Measurements from ENCODE around the gene IL16.

The IL16 gene

DNA sequence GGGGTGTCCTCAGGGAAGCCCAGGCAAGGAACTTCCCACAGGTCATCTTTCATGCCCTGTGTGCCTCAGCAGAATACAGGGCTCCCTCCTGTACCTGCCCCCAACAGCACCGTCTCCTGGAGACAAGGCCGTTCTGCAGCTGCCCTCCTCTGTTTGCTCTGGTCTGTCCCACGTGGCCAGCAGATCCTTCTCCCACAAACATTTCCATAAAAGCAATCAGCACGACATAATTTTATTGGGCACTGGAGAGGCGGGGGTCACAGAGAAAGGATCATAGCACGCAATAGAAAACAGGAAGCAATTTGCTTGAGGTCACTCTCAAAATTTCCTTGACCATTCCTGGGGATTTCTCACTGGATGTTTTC is 97.8 kb downstream of the IL16 start:
- no peak for DNase-seq (ENCODE audit: low read depth)

GRCh38 chr15:81295486-81296121 is 98.9 kb downstream of the IL16 start:
- no peak for DNase-seq (ENCODE audit: low read depth)

GRCh38 chr15:81296186-81296585 is 99.5 kb downstream of the IL16 start:
- no peak for DNase-seq (ENCODE audit: low read depth)

- peak; percentile 61 for DNase-seq (ENCODE audit: low read depth)
These were observed 100.0 kb downstream of the IL16 start for GRCh38 chr15:81296673-81297072.

GRCh38 chr15:81297147-81297572 is 100.5 kb downstream of the IL16 start:
- no peak for DNase-seq (ENCODE audit: low read depth)

- no peak for DNase-seq (ENCODE audit: low read depth)
These were observed 101.2 kb downstream of the IL16 start for GRCh38 chr15:81297603-81298575.

- no peak for DNase-seq (ENCODE audit: low read depth)
These were observed 101.9 kb downstream of the IL16 start for GRCh38 chr15:81298611-81299010.

GRCh38 chr15:81299156-81299555 is 102.5 kb downstream of the IL16 start:
- DNase-seq (ENCODE audit: low read depth): no peak

GRCh38 chr15:81299630-81300273 is 103.1 kb downstream of the IL16 start:
- DNase-seq (ENCODE audit: low read depth): no peak

- DNase-seq (ENCODE audit: low read depth): no peak
These were observed 104.7 kb downstream of the IL16 start for GRCh38 chr15:81301385-81301784.

DNA sequence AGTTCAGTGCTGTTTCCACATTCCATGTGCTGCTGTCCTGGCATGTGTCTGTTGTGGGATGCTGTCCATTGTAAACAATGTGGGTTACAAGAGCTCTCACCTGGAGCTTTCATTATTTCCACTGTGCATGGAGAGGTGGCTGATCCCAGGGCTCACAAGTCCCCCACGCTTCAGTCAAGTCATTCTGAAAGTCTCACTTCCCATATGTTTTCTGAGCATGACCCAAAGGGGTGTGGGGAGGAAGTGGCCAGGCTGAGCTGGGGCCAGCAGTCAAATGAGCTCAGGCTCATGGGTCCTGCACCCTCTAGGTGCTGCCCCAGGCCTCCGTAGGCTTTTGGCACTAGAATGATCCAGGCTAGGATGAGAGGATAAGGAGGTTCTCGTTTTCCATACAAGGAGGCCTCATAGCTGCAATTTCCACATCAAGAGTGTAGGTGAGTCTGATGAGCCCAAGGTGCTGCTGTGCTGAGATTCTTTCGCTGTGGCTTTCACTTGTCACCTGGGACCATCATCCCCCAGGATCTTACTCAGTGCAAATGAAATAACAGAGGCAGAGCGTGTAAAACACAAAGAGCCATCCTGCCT is 105.2 kb downstream of the IL16 start:
- no peak for DNase-seq (ENCODE audit: low read depth)

DNA sequence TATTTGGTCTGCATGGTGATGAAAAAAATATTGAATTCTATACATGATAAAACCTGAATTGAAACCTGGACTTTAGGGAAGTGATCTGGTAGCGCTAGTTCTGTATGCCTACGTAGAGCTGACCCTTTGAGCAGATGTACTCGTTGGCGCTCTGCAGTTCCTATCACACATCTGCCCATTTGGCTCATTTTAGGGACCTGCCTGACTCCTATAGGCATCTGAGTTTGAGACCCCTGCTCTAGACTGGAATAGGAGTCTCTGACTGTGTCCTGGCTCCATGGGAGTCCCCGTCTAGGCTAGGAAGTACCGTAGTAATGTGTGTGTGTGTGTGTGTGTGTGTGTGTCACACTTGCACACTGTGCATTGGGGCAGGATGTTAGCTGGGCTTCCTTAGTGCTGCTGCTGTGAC is 106.0 kb downstream of the IL16 start:
- DNase-seq (ENCODE audit: low read depth): no peak

GRCh38 chr15:81303244-81304225 is 106.9 kb downstream of the IL16 start:
- no peak for DNase-seq (ENCODE audit: low read depth)

DNA sequence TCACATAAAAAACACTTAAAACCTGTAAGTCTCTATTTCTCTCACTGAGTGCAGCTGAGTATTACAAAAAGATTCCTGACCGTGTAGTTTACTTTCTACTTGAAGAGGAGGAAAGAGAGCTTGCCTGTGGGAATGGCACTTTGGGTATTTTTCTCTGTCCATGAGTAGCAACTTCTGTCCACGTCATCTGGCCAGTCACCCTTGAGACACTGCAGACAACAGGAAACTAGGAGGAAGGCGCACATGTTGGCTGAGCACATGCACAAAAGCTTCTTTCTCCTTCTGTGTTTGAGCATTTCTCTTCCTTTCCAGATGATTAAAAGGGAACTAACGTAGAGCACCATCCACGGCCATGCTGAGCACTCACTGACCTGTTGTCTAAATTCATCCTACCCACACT is 107.5 kb downstream of the IL16 start:
- no peak for DNase-seq (ENCODE audit: low read depth)

GRCh38 chr15:81308260-81308659 is 111.6 kb downstream of the IL16 start:
- no peak for DNase-seq (ENCODE audit: low read depth)

GRCh38 chr15:81309647-81310450 is 113.2 kb downstream of the IL16 start:
- DNase-seq (ENCODE audit: low read depth): no peak

GRCh38 chr15:81310480-81310879 is 113.8 kb downstream of the IL16 start:
- DNase-seq (ENCODE audit: low read depth): no peak

- no peak for DNase-seq (ENCODE audit: low read depth)
These were observed 115.2 kb downstream of the IL16 start for GRCh38 chr15:81311752-81312464.

- DNase-seq (ENCODE audit: low read depth): no peak
These were observed 116.3 kb downstream of the IL16 start for GRCh38 chr15:81312790-81313543.
